Motor neuron (in vitro differentiated cells): ENCODE data around the gene IL1RL2. TPM values are rescaled to one million over a fixed set of nuclear protein-coding genes. Genes with fewer than 3 reads are reported as not detected.
A peak's percentile ranks its signal among the peaks of the same experiment; 100 is the strongest.

ENCODE experiments used
- ATAC-seq, 8 experiments: fragments of 200-7000 bp; cut with Tn5 transposase; replicated peaks in 6 of 8; 2 replicates each; pipeline ENCODE4 v1.8.0; 2021; ENCODE audit warnings: mild to moderate bottlenecking in 8 of 8, moderate library complexity in 8 of 8
- H3K27ac ChIP-seq, 2 donors: fragments of 250-450 bp; sonication (Bioruptor Pico); 2 replicates each; pipeline ENCODE4 v1.9.0; 2021; ENCODE audit warnings: antibody characterized with exemption in 2 of 2, mild to moderate bottlenecking in 2 of 2, moderate library complexity in 1 of 2
- H3K4me1 ChIP-seq, 2 donors: fragments of 250-450 bp; sonication (Bioruptor Pico); replicated peaks in 1 of 2; 2 replicates each; pipeline ENCODE4 v1.6.1; 2021; ENCODE audit warnings: antibody characterized with exemption in 2 of 2, mild to moderate bottlenecking in 2 of 2, moderate library complexity in 1 of 2
- H3K4me3 ChIP-seq, 5 donors: fragments of 250-450 bp; sonication (Bioruptor Pico); 2 replicates each; pipeline ENCODE4 v1.9.0; 2021; ENCODE audit warnings: antibody characterized with exemption in 5 of 5, mild to moderate bottlenecking in 5 of 5, moderate library complexity in 4 of 5
- WGBS, 10 experiments: fragments of 450-650 bp; shearing (Covaris generic); methylation state at CpG; one replicate each; pipeline ENCODE4 v1.0.0; 2022; 5-methylcytosine and 5-hydroxymethylcytosine counted together
- in situ Hi-C, 9 experiments: fragments of 400-800 bp; cut with MboI; loops; one replicate each; pipeline ENCODE4 v1.15.0; 2021; ENCODE audit warnings: low sequenced_read_pairs in 9 of 9, low pct_unique_long_range_greater_than_20kb in 2 of 9; ENCODE audit not compliant: unreplicated experiment in 9 of 9
- total RNA-seq, 8 experiments: library from RNA; unstranded; fragments of 300-600 nt; gene quantifications; 2 replicates each; pipeline versions ENCODE4 v1.2.3 to v1.2.4, GENCODE V29; 2022

IL1RL2 gene
- total RNA-seq: under 1 TPM in 3 of 8 experiments, not detected in 5; 0.05 to 0.41 (median 0.14) TPM

DNA sequence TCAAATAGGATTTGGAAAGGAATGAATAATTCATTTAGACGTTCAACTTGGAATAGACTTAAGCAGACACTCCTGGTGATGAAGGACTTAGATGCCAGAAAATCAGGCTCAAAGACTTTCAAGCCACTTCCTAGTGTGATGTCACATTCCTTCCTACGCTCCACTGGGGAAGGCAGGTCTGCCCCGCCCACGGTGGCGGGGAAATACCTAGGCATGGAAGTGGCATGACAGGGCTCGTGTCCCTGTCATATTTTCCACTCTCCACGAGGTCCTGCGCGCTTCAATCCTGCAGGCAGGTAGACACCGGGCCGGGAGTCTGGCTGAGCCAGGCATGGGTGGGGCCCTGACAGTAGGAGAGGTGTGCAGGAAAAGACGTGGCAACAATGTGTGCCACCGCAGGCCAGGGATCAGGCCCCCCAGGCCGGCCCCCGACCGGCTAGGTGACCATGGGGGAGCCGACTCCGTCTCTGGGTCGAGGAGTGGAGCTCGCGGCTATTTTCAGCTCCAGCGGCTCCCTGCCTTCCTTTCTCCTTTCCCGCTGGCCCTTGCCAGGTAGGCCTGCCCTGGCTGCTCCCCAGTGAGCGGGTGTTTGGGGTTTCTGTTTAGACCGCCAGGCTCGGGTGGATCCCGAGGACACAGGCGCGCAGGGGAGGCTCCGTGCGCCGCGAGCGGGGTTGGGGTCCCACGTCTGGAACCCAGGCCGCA, at the start of gene IL1RL2:
Gene IL1RL2 (plus strand): TSS at position 233 of the 705 bp plus-strand sequence. CDS start 845 bp downstream, outside the sequence.
- in situ Hi-C loops: loop anchor here in 1 of 9 experiments (10.0 kb wide), 1 partner anchor 48 kb away; no protein-coding TSS in a partner anchor
- Histone ChIP-seq H3K27ac (no peak within 1 kb of the TSS), H3K4me1 (peaks cover 0 to 3% of the 10 kb centered on the region in 2 donors), H3K4me3 (peak within 1 kb of the TSS in 3 of 5 donors; percentile 5 to 12 (median 9))
- 40 to 67% (median 53%) methylated on average over 1 to 11 of the region's 36 CpGs; no CpG with 5 or more reads in 5 of the 10 experiments for WGBS, 10 experiments
- ATAC-seq: peak in 2 of 8 experiments; percentile 17 to 24

DNA sequence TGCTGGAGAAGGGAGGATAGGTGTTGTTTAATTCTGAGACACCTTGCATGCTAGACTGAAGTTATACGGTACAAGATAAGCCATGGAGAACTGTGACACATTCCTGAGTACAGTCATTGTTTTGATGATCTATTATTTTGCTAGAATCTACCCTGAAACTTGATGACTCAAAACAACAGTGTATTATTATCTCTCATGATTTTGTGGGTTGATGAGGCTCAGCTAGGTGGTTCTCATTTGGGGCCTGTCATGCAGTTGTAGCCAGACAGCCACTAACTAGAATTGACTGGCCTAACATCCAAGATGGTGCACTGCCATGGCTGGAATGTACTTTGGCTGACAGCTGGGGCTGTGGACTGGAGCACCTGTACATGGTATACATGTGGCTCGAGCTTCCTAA, 49.7 kb upstream of the IL1RL2 start:
- H3K27ac ChIP-seq: no peak overlapping the region
- WGBS, 10 experiments: 45 to 100% (median 75%) methylated on average over 1 to 2 of the region's 2 CpGs; no CpG with 5 or more reads in 1 of the 10 experiments
- no peak overlapping the region for H3K4me3 ChIP-seq
- no peaks in the 10 kb centered on the region for H3K4me1 ChIP-seq
- in situ Hi-C loops: no loop called here
- ATAC-seq: no peak

DNA sequence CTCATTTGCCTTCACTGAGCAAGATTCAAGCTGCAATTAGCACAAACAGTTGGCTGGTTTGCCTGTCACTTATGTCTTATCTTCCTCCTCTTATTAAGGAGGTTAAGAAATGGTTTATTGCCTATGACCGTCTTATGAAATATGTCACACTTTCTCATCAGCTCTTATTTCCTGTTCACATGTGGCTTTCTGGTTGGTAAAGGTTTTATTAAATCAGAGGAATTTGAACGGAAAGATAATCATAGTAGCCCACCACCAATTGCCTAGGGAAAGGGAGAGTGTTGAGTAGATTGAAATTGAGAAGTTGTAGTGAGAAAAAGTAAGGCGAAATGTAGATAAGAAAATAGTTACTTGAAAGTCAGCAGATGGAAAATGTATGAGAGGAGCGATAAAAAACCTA, 48.5 kb upstream of the IL1RL2 start:
- in situ Hi-C loops: no loop called here
- 67 to 94% (median 82%) methylated on average over 2 to 4 of the region's 4 CpGs for WGBS, 10 experiments
- Histone ChIP-seq H3K4me1 (no peaks in the 10 kb centered on the region), H3K27ac (no peak overlapping the region), H3K4me3 (no peak overlapping the region)
- ATAC-seq: no peak

DNA sequence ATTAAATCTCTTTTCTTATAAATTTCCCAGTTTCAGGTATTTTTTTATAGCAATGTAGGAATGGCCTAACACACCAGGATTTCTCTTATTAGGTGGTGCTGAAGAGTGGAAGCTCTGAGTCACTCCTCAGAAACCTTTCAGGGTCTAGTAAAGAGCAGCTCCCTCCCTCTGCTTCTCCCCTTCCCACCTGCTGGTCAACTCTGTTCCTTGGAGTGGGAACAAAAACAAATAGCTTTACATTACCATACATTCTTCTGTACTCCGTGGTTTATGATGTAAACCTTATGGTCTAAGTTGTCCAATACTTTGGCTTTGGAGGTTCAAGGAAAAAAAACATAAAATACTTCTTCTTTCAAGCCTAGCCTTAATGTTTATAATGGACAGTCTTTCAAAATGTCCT, 47.0 kb upstream of the IL1RL2 start:
- WGBS, 10 experiments: 0 to 50% (median 25%) methylated on average over 1 of the region's 1 CpG; no CpG with 5 or more reads in 5 of the 10 experiments
- H3K4me1 ChIP-seq: no peaks in the 10 kb centered on the region
- no peak for ATAC-seq
- in situ Hi-C loops: no loop called here
- no peak overlapping the region for H3K27ac ChIP-seq
- no peak overlapping the region for H3K4me3 ChIP-seq

DNA sequence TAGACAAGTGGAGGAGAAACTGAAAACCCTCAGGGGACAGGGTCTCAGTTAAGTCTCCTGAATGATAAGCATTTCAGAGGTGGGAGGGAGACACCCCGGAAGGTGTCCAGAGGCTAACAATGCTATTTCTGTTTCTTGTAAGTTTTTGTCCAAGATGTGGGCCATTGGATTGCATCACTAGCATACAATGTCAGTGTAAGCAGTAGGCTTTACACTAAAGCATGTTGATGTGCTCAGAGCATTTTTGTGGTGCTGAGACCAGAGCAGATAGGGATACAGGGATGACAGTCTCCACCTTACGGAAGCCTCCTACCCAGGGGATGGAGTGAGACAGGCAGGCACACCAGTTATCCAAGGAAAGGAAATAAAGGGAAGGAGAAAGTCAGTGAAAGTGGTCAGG, 46.4 kb upstream of the IL1RL2 start:
- WGBS, 10 experiments: 83 to 100% (median 100%) methylated on average over 1 to 2 of the region's 2 CpGs; no CpG with 5 or more reads in 5 of the 10 experiments
- in situ Hi-C loops: no loop called here

DNA sequence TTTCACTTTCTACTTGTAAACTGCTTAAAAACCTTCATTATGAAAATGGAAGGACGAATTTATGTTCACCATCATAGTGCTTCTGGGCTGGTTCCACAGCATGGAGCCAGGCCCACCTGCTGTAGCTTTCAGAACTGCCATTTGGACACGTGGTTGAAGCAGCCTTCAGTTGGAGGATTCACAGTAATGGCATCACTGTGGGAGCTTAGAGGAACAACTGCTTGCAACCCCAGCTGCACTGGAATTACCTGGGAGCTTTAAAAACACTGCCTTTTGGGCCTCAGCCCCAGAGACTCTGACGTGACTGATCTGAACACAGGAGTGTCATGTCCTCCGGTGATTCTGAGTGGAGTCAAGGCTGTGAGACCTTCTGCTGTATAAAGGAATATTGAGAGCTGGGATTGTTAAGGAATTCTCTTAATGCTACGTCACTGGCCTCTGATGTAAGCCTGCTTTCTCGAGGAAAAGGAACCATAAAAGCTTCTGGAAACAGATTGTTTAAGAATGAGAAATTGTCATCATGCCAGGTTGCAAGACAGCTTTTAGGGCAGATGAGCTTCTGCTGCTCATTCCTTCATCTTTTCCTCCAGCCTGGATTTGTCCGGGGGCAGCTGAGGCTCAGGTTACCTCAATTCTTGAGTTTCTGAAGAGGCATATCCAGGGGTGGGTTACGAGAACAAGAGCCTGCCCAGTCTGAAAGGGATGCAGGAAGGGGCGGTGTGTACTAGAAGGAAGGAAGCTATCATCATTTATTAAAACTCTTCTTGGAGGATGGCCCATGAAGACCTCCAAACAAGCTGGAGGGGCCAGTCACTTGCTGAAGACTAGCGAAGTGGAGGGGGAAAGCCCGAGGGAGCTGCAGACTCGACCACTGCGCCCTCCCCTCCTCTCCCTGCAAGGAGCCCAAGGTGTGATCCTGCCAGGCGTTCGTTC, 45.5 kb upstream of the IL1RL2 start:
- no peaks in the 10 kb centered on the region for H3K4me1 ChIP-seq
- in situ Hi-C loops: no loop called here
- ATAC-seq: no peak
- H3K4me3 ChIP-seq: no peak overlapping the region
- WGBS, 10 experiments: 25 to 97% (median 76%) methylated on average over 1 to 12 of the region's 15 CpGs
- no peak overlapping the region for H3K27ac ChIP-seq

More for the DNA sequence above, 46.4 kb upstream of the IL1RL2 start:
- Histone ChIP-seq H3K4me1 (no peaks in the 10 kb centered on the region), H3K27ac (no peak overlapping the region), H3K4me3 (no peak overlapping the region)
- no peak for ATAC-seq

DNA sequence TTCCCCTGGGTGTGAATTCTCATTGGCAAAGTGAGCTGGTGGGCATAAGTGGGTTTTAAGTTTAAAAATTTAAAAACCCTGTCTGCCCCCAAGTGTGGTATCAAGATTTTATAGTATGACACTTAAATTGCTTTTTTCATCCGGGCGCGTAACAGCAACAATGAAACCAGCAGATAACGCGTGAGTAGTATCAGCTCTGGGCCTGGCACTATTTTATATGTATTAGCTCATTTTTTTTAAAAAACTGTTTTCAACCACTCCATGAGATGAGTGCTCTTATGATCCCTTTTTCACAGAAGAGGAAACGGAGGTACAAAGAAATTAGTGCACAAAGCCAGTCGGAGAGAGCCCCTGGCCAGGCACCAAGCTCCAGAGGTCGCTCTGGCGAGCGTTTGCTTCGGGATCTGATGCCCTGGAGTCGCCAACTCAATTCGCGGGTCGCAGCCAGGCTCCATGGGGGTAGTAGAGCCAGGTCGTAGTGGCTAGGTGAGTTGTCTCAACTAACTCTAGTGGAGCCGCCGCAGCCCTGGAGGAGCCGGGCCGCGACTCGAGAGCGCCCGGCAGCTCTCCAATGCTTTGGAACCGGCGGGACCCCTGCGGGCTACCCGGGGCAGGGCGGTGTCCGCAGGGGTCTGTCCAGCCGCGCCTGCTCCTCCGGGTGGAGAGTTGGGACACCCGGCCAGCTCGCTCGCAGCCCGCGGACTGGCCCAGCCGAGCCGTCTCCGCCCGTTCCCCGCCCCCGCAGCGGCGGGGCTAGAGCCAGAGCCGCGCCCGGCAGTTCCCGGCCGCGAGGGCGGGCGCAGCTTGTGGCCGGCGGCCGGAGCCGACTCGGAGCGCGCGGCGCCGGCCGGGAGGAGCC, 44.6 kb upstream of the IL1RL2 start, which contains the start of gene IL1R1:
Gene IL1R1 (plus strand): TSS at position 777 of the 859 bp plus-strand sequence. CDS start 14,979 bp downstream, outside the sequence.
- in situ Hi-C loops: no loop called here

DNA sequence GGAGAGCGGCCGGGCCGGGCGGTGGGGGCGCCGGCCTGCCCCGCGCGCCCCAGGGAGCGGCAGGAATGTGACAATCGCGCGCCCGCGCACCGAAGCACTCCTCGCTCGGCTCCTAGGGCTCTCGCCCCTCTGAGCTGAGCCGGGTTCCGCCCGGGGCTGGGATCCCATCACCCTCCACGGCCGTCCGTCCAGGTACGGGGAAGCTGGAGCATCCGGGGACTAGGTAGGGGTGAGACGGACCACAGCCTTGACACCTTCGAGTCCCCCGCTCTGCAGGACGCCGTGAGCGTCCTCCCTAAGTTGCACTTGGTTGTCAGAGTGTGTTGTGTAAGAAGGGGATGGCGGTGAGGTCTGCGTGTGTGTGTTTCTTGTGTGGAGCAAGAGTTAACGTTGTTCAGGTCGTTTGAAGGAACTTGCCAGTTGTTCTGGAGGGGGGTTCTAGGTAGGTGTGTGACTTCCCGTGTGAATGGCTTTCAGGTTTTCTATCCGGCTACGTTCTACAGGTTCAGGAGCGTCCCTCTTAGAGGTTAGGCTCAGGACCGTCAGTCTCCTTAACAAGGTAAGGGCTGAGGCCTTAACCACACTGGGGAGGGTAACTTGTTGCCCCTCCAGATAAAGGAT, 43.9 kb upstream of the IL1RL2 start:
- WGBS, 10 experiments: 44 to 83% (median 57%) methylated on average over 1 to 13 of the region's 42 CpGs; no CpG with 5 or more reads in 6 of the 10 experiments
- in situ Hi-C loops: no loop called here
- no peak for ATAC-seq
- Histone ChIP-seq H3K4me3 (peak overlapping the region; percentile 35 to 51 (median 39)), H3K27ac (no peak overlapping the region), H3K4me1 (no peaks in the 10 kb centered on the region)

More for the DNA sequence above, 44.6 kb upstream of the IL1RL2 start, which contains the start of gene IL1R1:
- H3K4me1 ChIP-seq: no peaks in the 10 kb centered on the region
- ATAC-seq: peak; percentile 91 to 98 (median 94)
- WGBS, 10 experiments: 0 to 96% (median 57%) methylated on average over 2 to 19 of the region's 65 CpGs; no CpG with 5 or more reads in 2 of the 10 experiments
- no peak within 1 kb of the TSS for H3K27ac ChIP-seq
- H3K4me3 ChIP-seq: peak within 1 kb of the TSS; percentile 35 to 51 (median 39)

DNA sequence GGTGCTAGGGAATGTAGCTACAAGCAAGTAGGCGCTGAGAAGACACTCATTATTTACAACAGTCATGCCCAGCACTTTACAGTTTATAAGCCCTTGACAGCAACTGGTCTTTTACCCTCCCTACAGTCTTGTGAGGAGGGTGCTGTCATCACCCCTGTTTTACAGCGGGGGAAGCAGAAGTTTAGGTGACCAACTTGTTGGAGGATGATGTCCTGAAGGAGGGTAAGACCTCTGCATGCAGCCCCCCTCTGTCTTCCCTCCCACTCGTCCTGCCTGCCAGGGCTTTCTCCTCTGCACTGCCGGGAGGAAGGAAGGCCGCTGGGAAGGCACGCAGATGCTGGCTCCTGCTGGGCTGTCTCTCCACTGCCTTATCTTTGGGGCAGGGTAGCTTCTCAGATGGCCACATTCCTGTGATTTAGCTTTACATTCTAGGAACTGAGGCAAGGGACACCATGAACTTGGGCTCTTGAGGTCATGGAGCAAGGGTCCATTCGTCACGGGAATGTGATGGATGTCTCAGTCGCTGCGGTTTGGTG, 43.3 kb upstream of the IL1RL2 start:
- no peak for ATAC-seq
- no peak overlapping the region for H3K4me3 ChIP-seq

DNA sequence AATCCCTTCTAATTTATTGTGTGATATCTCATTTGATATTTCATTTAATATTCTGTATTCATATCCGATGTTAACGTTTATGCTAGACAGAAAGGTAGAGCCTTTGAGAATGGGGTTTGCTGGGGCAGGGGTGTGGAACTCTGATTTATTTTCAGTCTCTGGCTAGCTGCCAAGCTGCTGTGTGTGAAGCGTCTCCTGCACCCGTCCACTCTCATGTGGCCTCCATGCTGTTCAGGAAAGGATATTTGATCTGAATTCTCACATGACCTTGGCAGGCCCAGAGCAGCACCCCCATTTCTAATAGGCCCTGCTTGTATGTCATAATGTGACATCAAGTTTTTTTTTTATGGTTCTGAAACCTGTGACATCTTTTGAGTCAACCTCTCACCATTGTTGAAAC, 42.7 kb upstream of the IL1RL2 start:
- H3K27ac ChIP-seq: no peak overlapping the region
- in situ Hi-C loops: no loop called here
- 8 to 100% (median 71%) methylated on average over 1 to 4 of the region's 4 CpGs; no CpG with 5 or more reads in 3 of the 10 experiments for WGBS, 10 experiments
- no peak for ATAC-seq
- no peaks in the 10 kb centered on the region for H3K4me1 ChIP-seq
- H3K4me3 ChIP-seq: no peak overlapping the region

More for the DNA sequence above, 43.3 kb upstream of the IL1RL2 start:
- Histone ChIP-seq H3K27ac (no peak overlapping the region), H3K4me1 (no peaks in the 10 kb centered on the region)
- 20 to 100% (median 78%) methylated on average over 1 to 7 of the region's 10 CpGs; no CpG with 5 or more reads in 4 of the 10 experiments for WGBS, 10 experiments
- in situ Hi-C loops: no loop called here

DNA sequence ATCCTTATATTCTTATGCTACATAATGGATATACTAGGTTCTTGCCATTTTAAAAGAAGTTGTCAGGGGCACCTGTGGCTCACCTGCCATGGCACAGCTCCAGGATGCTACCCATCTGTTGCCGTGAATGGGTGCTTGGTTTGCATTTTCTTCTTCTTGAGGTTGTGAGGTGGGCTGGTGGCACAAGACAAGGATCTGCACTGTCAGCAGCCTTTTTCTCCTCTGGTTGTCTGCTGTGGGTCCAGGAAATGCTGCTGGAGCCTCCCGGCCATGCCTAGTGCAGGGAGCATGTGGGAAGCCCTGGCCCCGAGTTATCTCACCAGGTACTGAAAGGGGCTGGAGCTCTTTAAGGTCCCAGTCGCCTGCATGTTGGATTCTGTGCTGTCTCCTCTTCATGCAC, 41.7 kb upstream of the IL1RL2 start:
- in situ Hi-C loops: no loop called here
- H3K4me1 ChIP-seq: no peaks in the 10 kb centered on the region
- WGBS, 10 experiments: 60 to 100% (median 90%) methylated on average over 1 to 4 of the region's 4 CpGs; no CpG with 5 or more reads in 2 of the 10 experiments
- ATAC-seq: no peak
- H3K4me3 ChIP-seq: no peak overlapping the region
- H3K27ac ChIP-seq: no peak overlapping the region
